Activated CD4-positive, alpha-beta memory T cell treated with anti-CD3 and anti-CD28 coated beads, Interleukin-2, amount 10 ng/mL, durations not matched to agents 7 days and 5 days (primary cell): Measurements from ENCODE around the gene USP10. TPM values are rescaled to one million over a fixed set of nuclear protein-coding genes. Genes with fewer than 3 reads are reported as not detected.
A peak's percentile ranks its signal among the peaks of the same experiment; 100 is the strongest.

Source experiments
- CTCF ChIA-PET: fragments of 350-600 bp; sonication (Branson Sonifier 250); formaldehyde crosslinking; loops from one replicate; lab custom pipeline; 2021; ENCODE audit warnings: antibody characterized with exemption, inconsistent platforms; lab: Charles Lee
- POLR2A ChIA-PET: fragments of 350-600 bp; sonication (Branson Sonifier 250); formaldehyde crosslinking; loops from one replicate; lab custom pipeline; 2021; ENCODE audit warnings: antibody characterized with exemption; lab: Charles Lee
- DNase-seq: peaks from one replicate; pipeline ENCODE4 v3.0.0-alpha.2; 2020
- H3K27ac Mint-ChIP-seq: one replicate; pipeline ENCODE4 v1.8.0; 2021; ENCODE audit warnings: mild to moderate bottlenecking, mixed read lengths
- H3K27me3 Mint-ChIP-seq: one replicate; pipeline ENCODE4 v1.8.0; 2021; ENCODE audit warnings: mixed read lengths
- H3K36me3 Mint-ChIP-seq: one replicate; pipeline ENCODE4 v1.8.0; 2021; ENCODE audit warnings: low read depth, mixed read lengths
- H3K4me1 Mint-ChIP-seq: one replicate; pipeline ENCODE4 v1.8.0; 2021; ENCODE audit warnings: mixed read lengths
- H3K4me3 Mint-ChIP-seq: one replicate; pipeline ENCODE4 v1.8.0; 2021; ENCODE audit warnings: mild to moderate bottlenecking, mixed read lengths
- H3K9me3 Mint-ChIP-seq: one replicate; pipeline ENCODE4 v1.8.0; 2021; ENCODE audit warnings: mixed read lengths
- total RNA-seq, 2 experiments: library from RNA; stranded (reverse); gene quantifications; one replicate each; pipeline ENCODE4 v1.2.3, GENCODE V29; 2021

Gene USP10
- total RNA-seq, 2 experiments from 2014 or later: 92.2 to 94.4 TPM

GRCh38 chr16:84662471-84662870, 37.3 kb upstream of the USP10 start:
- DNase-seq: no peak
- no peaks in the 10 kb centered on the region for H3K9me3 Mint-ChIP-seq
- ChIA-PET CTCF (interaction anchor here (1.1 to 5.2 kb wide), 3 partner anchors 10 to 64 kb away, joined by 3 to 31 read pairs (median 7); no protein-coding TSS in a partner anchor), POLR2A (interaction anchor here (1.2 to 1.3 kb wide), 2 partner anchors 14 to 21 kb away, joined by 3 to 5 read pairs; partner anchors contain the start of gene KLHL36)
- no peak overlapping the region for H3K4me3 Mint-ChIP-seq
- H3K4me1 Mint-ChIP-seq: peaks cover 24% of the 10 kb centered on the region
- H3K27me3 Mint-ChIP-seq: no peaks in the 10 kb centered on the region
- H3K36me3 Mint-ChIP-seq: peaks cover 67% of the 10 kb centered on the region
- no peak overlapping the region for H3K27ac Mint-ChIP-seq

GRCh38 chr16:84663433-84664101, 36.2 kb upstream of the USP10 start:
- POLR2A ChIA-PET: interaction anchor here (2.2 kb wide), 1 partner anchor 10 kb away, joined by 5 read pairs; no protein-coding TSS in a partner anchor

GRCh38 chr16:84665359-84665758, 34.4 kb upstream of the USP10 start:
- CTCF ChIA-PET: no interaction called here

More at GRCh38 chr16:84663433-84664101, 36.2 kb upstream of the USP10 start:
- Mint-ChIP-seq H3K4me3 (no peak overlapping the region), H3K9me3 (no peaks in the 10 kb centered on the region), H3K4me1 (peaks cover 16% of the 10 kb centered on the region), H3K27ac (no peak overlapping the region), H3K27me3 (no peaks in the 10 kb centered on the region), H3K36me3 (peaks cover 58% of the 10 kb centered on the region)
- CTCF ChIA-PET: interaction anchor here (0.8 to 5.2 kb wide), 4 partner anchors 9 to 75 kb away, joined by 3 to 31 read pairs (median 4); no protein-coding TSS in a partner anchor
- DNase-seq: no peak

GRCh38 chr16:84665843-84666242, 34.0 kb upstream of the USP10 start:
- ChIA-PET CTCF (interaction anchor here (1.2 kb wide), 1 partner anchor 73 kb away, joined by 4 read pairs; no protein-coding TSS in a partner anchor), POLR2A (interaction anchor here (1.3 kb wide), 1 partner anchor 27 kb away, joined by 3 read pairs; no protein-coding TSS in a partner anchor)
- no peaks in the 10 kb centered on the region for H3K9me3 Mint-ChIP-seq
- peaks cover 4% of the 10 kb centered on the region for H3K4me1 Mint-ChIP-seq
- no peak overlapping the region for H3K27ac Mint-ChIP-seq
- H3K4me3 Mint-ChIP-seq: no peak overlapping the region
- peaks cover 39% of the 10 kb centered on the region for H3K36me3 Mint-ChIP-seq
- H3K27me3 Mint-ChIP-seq: no peaks in the 10 kb centered on the region
- no peak for DNase-seq

More at GRCh38 chr16:84665359-84665758, 34.4 kb upstream of the USP10 start:
- Mint-ChIP-seq H3K36me3 (peaks cover 41% of the 10 kb centered on the region), H3K27ac (no peak overlapping the region), H3K4me3 (no peak overlapping the region), H3K27me3 (no peaks in the 10 kb centered on the region), H3K9me3 (no peaks in the 10 kb centered on the region), H3K4me1 (peaks cover 5% of the 10 kb centered on the region)
- POLR2A ChIA-PET: interaction anchor here (0.8 to 2.2 kb wide), 3 partner anchors 11 to 36 kb away, joined by 3 to 5 read pairs (median 3); no protein-coding TSS in a partner anchor
- no peak for DNase-seq

GRCh38 chr16:84667600-84668309, 32.0 kb upstream of the USP10 start:
- CTCF ChIA-PET: interaction anchor here (2.8 kb wide), 1 partner anchor 58 kb away, joined by 17 read pairs; no protein-coding TSS in a partner anchor
- H3K4me3 Mint-ChIP-seq: no peak overlapping the region

GRCh38 chr16:84670063-84670462, 29.7 kb upstream of the USP10 start:
- ChIA-PET POLR2A (no interaction called here), CTCF (interaction anchor here (0.8 to 2.8 kb wide), 5 partner anchors 19 to 329 kb away, joined by 3 to 17 read pairs (median 7); no protein-coding TSS in a partner anchor)
- H3K4me3 Mint-ChIP-seq: no peak overlapping the region
- no peaks in the 10 kb centered on the region for H3K9me3 Mint-ChIP-seq
- H3K36me3 Mint-ChIP-seq: peaks cover 9% of the 10 kb centered on the region
- peaks cover 9% of the 10 kb centered on the region for H3K4me1 Mint-ChIP-seq
- H3K27ac Mint-ChIP-seq: no peak overlapping the region
- H3K27me3 Mint-ChIP-seq: peaks cover 7% of the 10 kb centered on the region
- DNase-seq: no peak

More at GRCh38 chr16:84667600-84668309, 32.0 kb upstream of the USP10 start:
- POLR2A ChIA-PET: no interaction called here
- peaks cover 26% of the 10 kb centered on the region for H3K36me3 Mint-ChIP-seq
- H3K4me1 Mint-ChIP-seq: peaks cover 6% of the 10 kb centered on the region
- H3K27me3 Mint-ChIP-seq: peaks cover 7% of the 10 kb centered on the region
- H3K9me3 Mint-ChIP-seq: no peaks in the 10 kb centered on the region
- no peak for DNase-seq
- no peak overlapping the region for H3K27ac Mint-ChIP-seq

GRCh38 chr16:84672276-84673202, 27.3 kb upstream of the USP10 start:
- CTCF ChIA-PET: interaction anchor here (0.5 to 4.1 kb wide), 34 partner anchors 9 to 1828 kb away, joined by 3 to 74 read pairs (median 5); partner anchors contain the start of gene TAF1C
- H3K27ac Mint-ChIP-seq: no peak overlapping the region
- H3K4me1 Mint-ChIP-seq: peaks cover 9% of the 10 kb centered on the region
- no peaks in the 10 kb centered on the region for H3K36me3 Mint-ChIP-seq
- DNase-seq: peak; percentile 81
- peaks cover 10% of the 10 kb centered on the region for H3K27me3 Mint-ChIP-seq
- POLR2A ChIA-PET: interaction anchor here (1.4 kb wide), 1 partner anchor 28 kb away, joined by 8 read pairs; no protein-coding TSS in a partner anchor
- H3K9me3 Mint-ChIP-seq: no peaks in the 10 kb centered on the region
- no peak overlapping the region for H3K4me3 Mint-ChIP-seq

- peaks cover 12% of the 10 kb centered on the region for H3K27me3 Mint-ChIP-seq
- no peak overlapping the region for H3K4me3 Mint-ChIP-seq
- H3K9me3 Mint-ChIP-seq: no peaks in the 10 kb centered on the region
- POLR2A ChIA-PET: no interaction called here
- no peak overlapping the region for H3K27ac Mint-ChIP-seq
- no peak for DNase-seq
- H3K4me1 Mint-ChIP-seq: peaks cover 9% of the 10 kb centered on the region
- no peaks in the 10 kb centered on the region for H3K36me3 Mint-ChIP-seq
- CTCF ChIA-PET: interaction anchor here (0.7 to 4.1 kb wide), 16 partner anchors 11 to 239 kb away, joined by 3 to 74 read pairs (median 8); no protein-coding TSS in a partner anchor
Observed at GRCh38 chr16:84673203-84673535, 26.6 kb upstream of the USP10 start.

- Mint-ChIP-seq H3K4me1 (peaks cover 9% of the 10 kb centered on the region), H3K9me3 (no peaks in the 10 kb centered on the region), H3K27ac (no peak overlapping the region), H3K27me3 (peaks cover 12% of the 10 kb centered on the region), H3K4me3 (no peak overlapping the region), H3K36me3 (no peaks in the 10 kb centered on the region)
- ChIA-PET POLR2A (no interaction called here), CTCF (interaction anchor here (1.1 to 4.1 kb wide), 11 partner anchors 11 to 81 kb away, joined by 3 to 74 read pairs (median 14); no protein-coding TSS in a partner anchor)
- no peak for DNase-seq
Observed at GRCh38 chr16:84673561-84673960, 26.2 kb upstream of the USP10 start.

GRCh38 chr16:84675423-84675822, 24.4 kb upstream of the USP10 start:
- Mint-ChIP-seq H3K9me3 (no peaks in the 10 kb centered on the region), H3K27ac (no peak overlapping the region), H3K4me1 (peaks cover 9% of the 10 kb centered on the region), H3K4me3 (no peak overlapping the region), H3K36me3 (no peaks in the 10 kb centered on the region), H3K27me3 (peaks cover 23% of the 10 kb centered on the region)
- DNase-seq: no peak
- ChIA-PET CTCF (no interaction called here), POLR2A (no interaction called here)

GRCh38 chr16:84675884-84676283, 23.9 kb upstream of the USP10 start:
- Mint-ChIP-seq H3K4me3 (no peak overlapping the region), H3K9me3 (no peaks in the 10 kb centered on the region), H3K4me1 (peaks cover 9% of the 10 kb centered on the region), H3K27ac (no peak overlapping the region), H3K36me3 (no peaks in the 10 kb centered on the region), H3K27me3 (peaks cover 25% of the 10 kb centered on the region)
- ChIA-PET CTCF (no interaction called here), POLR2A (no interaction called here)
- no peak for DNase-seq
